GM12801 (cell line): Measurements from ENCODE around the gene PPP6R3.

Experiments
- TF ChIP-seq, protein P1 (sequence below): IDR thresholded peaks from one replicate; pipeline ENCODE4 v1.5.1; 2011; ENCODE audit warnings: control low read depth; ENCODE audit not compliant: insufficient read length; ENCODE audit errors: extremely low read depth

Gene PPP6R3

DNA sequence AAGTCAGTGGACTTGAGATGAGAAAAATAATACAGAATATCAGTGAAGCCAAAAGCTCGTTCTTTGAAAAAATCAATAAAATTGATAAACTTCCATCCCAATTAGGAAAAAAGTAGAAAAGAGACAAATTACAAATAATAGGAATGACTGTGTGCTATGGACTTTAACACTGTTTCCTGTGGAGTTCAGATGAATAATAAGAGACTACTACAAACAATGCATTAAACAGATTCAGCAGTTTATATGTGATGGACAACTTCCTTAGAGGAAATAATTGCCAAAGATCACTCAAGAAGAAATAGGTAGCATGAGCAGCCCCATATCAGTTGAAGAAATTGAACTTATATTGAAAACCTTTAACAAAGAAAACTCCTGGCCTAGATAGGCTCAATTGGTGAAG is 99.7 kb downstream of the PPP6R3 start:
- TF ChIP-seq, protein P1, sequence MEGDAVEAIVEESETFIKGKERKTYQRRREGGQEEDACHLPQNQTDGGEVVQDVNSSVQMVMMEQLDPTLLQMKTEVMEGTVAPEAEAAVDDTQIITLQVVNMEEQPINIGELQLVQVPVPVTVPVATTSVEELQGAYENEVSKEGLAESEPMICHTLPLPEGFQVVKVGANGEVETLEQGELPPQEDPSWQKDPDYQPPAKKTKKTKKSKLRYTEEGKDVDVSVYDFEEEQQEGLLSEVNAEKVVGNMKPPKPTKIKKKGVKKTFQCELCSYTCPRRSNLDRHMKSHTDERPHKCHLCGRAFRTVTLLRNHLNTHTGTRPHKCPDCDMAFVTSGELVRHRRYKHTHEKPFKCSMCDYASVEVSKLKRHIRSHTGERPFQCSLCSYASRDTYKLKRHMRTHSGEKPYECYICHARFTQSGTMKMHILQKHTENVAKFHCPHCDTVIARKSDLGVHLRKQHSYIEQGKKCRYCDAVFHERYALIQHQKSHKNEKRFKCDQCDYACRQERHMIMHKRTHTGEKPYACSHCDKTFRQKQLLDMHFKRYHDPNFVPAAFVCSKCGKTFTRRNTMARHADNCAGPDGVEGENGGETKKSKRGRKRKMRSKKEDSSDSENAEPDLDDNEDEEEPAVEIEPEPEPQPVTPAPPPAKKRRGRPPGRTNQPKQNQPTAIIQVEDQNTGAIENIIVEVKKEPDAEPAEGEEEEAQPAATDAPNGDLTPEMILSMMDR, result no peak

DNA sequence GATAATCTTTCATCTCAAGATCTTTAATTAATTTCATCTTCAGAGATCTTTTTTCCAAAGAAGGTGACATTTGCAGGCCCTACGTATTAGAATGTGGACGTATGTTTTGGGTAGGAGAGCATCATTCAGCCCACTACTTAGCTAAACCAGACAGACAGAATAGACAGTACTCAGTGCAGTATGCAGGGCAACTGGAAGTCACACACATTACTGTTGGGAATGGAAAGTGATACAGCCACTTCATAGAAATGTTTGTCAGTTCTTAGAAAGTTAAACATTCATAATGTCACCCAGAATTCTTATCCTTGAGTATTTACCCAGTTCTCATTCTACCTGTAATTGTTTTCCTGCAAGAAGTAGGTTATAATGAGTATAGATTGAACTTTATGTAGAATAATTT is 102.9 kb downstream of the PPP6R3 start:
- TF ChIP-seq, protein P1, result no peak

DNA sequence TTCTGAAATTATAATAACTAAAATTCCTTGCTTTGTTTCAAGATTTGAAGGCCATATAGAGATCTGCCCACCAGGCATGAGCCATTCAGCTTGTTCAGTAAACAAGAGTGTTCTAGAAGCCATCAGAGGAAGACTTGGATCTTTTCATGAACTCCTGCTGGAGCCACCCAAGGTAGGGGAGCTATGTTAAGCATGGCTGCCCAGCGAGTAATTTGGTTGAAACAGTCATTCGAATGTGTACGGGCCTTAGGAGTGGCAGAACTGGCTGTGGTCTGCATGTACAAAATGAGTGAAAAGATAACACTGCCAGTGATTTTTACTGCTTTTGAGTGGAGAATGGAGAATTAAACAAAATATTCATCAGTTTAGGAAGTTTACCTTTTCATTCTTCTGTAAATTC is 103.7 kb downstream of the PPP6R3 start:
- TF ChIP-seq, protein P1, result no peak

DNA sequence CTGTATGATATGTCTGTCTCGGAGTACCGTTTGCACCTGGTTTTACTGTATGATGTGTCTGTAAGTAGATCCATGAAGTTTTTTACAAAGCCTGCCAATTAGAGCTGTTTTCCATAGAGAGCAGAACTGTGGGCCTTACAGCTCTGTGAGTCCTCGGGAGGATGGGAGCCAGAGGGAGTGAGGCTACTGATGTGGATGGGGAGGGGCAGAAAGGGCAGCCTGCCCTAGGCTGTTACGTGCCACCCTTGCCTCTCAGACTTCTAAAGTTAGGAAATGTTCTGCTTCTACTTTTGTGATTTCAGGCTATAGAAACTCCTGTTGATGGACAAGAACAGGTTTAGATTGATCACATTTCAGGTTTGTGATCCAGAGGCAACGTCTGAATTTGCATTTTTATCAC is 105.2 kb downstream of the PPP6R3 start:
- TF ChIP-seq, protein P1, result no peak

DNA sequence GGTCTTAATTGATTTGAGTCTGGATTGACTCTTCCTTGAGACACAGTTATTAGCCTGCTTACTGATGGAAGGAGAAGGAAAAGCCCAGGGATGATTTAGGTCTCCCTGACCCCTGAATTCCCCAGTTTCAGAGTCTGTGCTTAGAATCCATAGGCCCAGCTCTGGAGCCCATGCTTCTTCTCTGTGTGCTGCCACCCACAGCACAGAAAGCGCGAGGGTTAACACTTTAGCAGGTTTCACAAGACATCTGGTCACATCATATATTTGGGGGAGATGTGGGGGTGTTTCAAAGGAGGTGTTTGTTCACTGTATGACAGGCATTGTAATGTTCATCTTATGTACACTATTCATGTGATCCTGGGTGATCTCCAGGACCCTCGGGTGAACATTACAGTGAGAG is 107.0 kb downstream of the PPP6R3 start:
- TF ChIP-seq, protein P1, result no peak

DNA sequence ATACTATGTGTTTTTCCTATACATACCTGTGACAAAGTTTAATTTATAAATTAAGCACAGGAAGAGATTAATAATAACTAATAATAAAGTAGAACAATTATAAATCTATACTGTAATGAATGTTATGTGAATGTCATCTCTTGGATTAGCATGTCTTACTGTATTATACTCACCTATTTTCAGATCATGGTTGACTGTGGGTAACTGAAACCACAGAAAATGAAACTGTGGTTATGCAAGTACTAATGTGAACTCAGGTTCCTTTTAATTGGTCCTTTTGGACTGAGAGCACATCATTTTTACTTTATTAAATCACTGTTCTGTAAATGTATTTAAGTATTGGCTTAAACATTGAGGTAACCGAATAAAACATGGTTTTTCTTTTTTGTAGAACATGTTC is 108.8 kb downstream of the PPP6R3 start:
- TF ChIP-seq, protein P1, result no peak

DNA sequence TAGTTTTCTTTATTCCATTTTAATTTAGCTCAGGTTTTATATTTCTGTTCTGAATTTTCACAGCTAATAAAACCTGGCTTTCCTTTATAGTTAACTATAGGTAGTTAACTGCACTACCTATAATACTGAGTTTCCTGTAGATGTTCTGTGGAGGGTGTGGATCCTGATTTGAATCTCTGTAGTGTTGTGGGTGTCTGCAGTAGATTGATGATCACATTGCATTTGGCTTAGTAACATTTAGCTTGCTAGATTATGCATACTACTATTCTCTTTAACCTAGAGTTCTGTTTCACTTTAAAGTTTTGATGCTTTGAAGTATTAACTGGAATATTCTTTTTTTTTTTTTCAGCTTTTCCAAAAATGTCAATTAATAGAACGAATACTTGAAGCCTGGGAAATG is 110.1 kb downstream of the PPP6R3 start:
- TF ChIP-seq, protein P1, result no peak

DNA sequence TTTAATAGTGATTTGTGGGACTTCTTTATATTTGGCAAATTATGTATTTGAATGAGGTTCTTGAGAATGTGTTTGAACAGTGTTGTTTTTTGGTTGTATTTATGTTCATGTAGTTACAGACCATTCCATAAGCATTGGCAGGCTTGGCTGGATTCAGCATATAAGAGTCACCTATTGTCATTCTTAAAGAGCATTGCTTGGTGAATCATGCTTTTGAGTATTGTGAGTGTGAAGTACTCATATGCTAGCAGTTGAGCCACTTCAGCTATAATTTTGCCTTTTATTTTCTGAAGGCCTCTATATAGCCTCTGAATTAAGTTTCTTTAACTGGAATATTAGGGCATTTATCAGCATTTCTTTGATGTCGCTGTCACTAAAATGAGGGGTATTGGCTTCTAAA is 113.8 kb downstream of the PPP6R3 start:
- TF ChIP-seq, protein P1, result no peak
